ENCODE results near the gene IGF1R.

Gene IGF1R

DNA sequence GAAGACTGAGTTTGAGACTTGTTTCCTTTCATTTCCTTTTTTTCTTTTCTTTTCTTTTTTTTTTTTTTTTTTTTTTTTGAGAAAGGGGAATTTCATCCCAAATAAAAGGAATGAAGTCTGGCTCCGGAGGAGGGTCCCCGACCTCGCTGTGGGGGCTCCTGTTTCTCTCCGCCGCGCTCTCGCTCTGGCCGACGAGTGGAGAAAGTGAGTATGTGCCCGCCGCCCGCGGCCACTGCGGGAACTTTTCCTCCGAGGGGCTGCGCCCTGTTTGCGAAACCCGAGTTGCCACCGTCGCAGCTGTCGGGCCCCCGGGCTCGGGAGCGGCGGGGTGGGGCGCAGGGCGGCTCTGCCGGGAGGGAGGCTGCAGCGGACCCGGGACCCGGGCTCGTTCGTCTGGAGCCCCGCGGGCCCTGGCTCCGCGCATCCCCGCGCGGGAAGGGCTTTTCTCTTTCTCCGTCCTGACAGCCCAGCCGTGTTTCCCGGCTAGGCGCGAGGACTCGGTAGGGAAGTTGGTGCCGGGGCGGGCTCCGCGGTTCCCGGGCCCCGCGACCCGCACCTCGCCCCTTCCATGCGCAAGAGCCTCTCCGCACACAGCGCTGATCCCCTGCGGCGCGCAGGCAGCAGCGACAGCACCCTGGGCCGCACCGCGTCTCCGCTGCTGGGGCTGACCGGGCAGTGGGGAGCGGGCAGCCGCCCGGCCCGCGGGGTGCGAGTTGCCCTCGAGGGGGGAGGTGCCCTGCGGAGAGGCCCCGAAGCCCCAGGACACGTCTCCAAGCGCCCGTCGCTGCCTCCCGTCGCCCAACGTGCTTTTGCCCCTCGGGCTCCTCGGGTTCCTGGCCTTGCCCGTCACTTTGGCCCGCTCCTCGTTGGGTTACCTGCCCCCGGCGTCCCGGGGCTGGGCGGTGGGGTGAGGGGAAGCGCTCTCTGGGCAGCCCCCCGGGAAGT is 1.4 kb downstream of the IGF1R start:
- no peak for DNase-seq

DNA sequence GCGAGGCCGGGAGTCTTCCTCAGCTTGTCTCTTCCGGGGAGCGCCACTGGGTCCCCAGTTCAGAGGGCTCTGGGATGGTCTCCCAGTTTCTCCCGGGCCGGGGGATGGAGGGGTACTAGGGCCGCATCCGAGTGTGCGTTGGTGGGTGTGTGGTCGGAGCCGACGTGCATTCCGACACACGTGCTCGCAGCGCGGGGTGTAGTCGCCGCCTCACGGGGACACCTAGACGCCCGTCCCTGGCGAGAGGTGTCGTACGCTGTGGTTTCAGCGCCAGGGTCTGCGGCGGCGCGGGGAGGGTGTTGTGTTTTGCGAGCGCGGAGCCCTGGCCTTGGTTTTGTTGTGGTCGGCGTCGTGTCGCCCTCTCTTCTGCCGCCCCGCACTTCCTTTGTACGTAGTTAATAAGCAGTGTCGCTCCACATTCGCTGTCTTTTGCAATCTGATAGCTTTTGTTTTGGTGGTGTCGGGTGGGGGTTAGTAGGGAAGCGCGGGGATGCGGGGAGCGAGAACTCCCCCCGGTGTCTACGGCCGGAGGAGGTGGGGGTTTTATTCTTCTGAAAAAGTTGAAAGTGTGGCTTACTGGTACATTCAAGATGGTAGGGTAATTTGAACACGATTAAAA is 2.2 kb downstream of the IGF1R start:
- DNase-seq, result no peak

DNA sequence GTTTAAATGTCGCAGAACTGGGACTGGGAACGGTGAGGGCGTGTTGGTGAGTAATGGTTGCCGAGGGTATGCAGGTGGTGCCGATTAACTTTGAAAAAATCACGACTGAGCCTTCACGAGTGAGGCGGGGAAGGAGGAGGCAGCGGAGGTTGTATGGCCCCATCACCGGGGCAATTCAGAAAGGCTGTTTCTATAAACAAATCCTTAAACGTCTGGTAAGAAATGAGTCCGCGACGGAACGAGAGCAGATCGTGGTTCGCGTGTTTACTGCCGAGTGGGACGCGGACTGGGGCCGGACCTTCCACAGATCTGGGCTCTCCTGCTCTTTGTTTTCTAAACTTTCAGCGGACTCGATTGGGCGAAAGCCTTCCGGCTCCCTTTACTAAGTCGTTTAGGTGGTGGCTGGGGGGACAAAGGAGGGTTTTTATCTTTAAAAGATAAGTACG is 2.7 kb downstream of the IGF1R start:
- DNase-seq, result no peak

DNA sequence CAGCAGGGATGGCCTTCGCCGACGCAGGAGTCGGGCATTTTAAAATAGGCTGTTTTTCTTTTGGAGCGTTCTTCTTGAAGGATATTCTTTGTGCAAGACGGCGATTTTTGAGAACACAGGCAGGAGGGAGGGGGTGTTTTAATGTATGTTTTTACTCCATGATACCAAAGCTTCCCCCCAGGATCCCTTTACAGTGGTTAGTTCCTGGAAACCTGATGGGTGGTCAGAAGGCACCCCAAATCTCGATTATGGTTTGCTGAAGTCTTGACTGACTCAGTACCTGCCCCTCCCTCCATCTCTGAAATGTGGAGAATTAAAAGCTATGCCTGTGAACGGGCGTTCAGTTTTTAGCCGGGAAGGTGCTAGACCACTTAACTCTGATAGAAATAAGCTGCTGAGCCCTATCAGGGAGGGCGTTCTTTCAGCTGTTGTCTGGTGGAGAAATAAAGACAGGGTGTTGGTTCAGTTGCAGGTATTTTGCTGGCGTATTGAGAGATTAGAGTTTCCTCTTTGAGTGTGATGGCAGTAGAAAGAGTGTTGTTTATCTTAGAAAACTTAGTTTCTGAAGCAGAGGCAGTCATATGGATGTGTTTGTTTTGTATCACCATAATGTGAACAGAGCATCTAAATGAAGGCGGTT is 3.4 kb downstream of the IGF1R start:
- no peak for DNase-seq

DNA sequence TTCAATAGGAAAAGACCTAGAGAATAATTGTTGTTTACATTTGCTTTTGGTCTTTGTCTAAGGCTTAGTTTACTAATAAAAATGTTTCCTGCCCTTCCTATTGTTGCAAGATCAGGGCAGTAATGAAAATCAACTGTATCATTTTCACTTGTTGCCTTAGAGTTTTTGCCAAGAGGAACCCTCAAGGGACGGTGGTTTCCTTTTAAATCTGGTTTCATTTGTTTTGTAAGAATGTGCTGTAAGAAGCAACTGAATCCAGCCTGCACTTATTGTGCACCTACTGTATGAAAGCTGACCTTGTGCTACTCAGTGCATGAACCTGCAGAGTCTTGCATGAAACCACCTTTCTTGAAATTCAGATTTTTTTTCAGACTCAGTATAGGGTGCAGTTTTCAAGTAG is 5.3 kb downstream of the IGF1R start:
- DNase-seq, result no peak

DNA sequence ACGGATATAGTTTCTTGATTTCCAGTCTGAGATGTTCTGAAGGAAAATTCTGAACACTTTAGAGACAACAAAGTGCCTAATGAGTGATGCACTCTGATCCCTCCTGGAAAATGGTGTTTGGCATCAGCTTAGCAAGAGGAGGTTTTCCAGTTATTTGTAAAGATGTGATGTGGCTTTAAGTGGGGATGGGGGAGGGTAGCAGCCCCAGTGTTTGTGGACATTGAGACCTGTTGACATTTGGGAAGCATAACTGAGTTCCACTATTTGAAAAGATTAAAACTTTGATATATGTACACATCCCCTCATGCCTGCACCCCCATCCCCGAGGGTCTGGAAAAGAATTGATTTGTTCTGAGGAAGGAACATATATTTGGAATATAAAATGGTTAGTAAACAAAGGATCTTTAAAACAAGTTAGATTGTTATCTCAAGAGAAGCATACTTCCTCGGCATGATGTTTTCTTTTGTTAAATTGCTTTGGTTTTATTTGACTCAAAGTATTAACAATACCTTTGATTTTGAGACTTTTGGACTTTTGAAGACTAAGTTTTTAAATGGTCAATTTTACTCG is 6.5 kb downstream of the IGF1R start:
- no peak for DNase-seq

DNA sequence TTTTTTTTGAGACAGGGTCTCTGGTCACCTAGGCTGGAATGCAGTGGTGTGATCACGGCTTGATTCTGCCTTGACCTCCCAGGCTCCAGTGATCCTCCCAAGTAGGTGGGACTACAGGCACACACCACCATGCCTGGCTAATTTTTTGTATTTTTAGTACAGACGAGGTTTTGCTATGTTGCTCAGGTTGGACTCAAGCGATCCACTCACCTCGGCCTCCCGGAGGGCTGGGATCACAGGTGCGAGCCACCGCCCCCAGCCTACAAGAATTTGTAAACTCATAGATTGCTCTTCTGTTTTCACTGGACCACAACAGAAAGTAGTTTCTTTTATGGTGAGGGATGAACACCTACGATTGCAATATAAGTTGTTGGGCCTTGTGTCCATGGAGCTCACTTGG is 7.4 kb downstream of the IGF1R start:
- DNase-seq, result no peak

DNA sequence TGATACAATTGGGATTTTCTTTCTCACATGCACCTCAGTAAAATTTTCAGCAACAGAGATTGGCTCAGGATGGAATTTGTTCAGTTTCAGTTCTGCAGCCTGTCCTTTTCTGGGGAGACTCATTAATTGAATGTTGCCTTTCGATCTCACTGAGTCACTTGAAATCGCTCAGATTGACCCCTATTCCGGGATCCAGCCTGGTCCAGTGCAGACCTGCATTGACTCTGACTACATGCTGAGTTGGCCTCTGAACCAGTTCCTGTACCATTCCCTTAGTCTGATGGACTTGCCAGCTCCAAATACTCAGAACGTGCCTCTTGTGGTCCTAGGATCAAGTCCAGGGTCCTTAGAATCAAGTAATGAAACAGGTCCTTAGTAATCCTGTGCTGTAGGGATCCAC is 9.4 kb downstream of the IGF1R start:
- no peak for DNase-seq

DNA sequence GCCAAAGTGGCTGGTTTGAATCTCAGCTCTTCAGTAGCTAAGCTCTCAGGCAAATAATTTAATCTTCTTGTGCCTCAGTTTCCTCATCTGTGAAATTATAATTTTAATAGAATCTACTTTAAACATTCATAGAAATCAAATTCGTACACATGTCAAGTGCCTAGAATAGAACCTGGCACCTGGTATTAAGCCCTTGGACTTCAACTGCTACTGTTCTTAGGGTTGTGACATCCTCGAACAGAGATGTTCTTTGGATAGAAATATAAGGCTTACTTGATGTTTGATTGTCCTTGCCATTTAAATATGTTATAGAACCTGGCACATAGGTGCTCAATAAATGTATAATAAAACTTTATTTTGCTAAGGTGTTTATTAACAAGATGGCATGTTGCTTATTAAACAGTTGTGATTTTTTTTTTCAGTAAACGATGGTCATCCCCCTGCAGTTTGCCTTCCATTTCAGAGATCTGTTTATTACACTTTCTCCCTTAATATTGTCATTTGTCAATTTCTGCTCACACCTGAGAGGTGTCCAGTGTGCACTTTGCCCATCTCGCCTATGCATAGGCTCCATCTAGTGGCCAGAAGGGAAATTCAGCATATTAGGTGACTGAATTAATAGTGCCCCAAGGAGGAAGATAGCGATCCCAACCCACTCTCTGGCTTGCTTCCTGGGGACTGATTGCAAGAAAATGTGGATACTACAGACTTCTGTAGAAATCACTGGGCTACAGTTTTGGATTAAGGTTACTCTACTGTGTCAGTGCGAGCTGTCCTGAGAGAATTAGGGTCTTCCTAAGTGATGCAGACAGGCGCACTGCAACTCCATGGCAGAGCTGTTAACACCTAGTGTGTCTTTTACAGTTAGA is 10.7 kb downstream of the IGF1R start:
- DNase-seq, result no peak

DNA sequence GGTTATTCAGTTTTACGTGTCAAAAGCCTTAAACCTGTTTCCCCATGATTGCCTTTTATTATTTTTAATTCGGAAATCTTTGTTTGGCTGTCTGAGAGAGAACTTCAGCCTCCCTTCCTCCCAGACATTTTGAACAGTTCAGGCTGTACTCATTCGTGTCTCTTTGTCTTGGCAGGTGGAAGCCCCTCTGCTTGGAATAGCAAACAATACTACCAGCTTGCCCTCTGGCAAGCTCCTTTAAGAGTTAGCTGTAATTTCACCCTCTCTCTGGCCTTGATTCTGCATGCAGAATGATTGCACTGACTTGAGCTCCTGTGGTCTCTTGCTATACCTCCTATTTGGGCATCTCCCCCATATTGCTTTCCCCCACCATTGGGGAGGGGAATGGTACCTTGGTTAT is 11.7 kb downstream of the IGF1R start:
- DNase-seq, result no peak

DNA sequence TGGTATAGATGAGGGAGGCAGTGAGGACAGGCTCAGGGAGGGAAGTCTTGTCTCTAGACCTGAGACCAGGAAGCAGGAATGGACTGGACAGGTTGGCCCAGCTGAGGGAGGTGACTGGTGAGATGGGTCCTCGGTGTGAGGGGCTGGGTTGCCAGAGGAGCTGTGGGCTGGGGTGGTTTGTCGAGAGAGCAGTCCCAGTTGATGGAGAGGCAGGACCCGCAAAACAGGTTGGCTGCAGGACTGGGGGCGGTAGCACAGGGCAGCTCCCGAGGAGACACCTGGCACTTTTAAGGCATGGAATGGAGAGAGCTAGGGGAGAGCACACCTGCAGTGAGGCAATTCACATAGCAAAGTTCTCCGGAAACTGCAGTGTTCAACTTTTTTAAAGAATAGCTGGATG is 14.7 kb downstream of the IGF1R start:
- DNase-seq, result no peak

DNA sequence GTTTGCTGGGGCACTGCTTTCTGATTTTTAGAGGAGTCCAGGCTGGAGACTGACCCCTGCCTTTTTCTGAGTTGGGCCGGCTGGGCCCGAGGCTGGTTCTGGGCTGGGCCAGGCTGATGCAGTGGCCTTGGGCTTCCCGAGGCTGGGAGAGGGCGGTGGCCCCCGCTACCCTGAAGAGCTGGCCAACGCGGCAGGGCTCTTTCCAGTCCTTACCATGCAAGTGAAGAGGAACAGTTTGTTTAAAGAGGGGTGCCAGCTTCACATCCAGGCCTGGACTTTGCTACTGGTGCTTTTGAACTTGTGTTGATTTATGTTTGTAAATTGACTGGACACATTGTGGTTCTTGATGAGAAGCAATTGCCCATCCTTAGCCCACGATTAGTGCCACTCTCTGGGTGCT is 15.3 kb downstream of the IGF1R start:
- DNase-seq, result no peak

DNA sequence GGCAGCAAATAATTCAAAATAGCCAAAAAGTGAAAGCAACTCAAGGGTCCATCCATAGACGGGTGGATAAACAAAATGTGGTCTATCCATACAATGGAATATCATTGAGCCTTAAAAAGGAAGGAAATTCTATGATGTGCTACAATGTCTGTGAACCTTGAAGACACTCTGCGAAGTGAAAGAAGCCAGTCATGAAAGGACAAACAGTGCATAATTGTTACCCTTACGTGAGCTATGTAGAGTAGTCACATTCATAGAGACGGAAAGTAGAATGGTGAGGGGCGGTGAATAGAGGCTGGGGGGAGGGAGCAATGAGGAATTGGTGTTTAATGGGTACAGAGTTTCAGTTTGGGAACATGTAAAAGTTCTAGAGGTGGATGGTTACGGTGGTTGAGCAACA is 18.1 kb downstream of the IGF1R start:
- no peak for DNase-seq

DNA sequence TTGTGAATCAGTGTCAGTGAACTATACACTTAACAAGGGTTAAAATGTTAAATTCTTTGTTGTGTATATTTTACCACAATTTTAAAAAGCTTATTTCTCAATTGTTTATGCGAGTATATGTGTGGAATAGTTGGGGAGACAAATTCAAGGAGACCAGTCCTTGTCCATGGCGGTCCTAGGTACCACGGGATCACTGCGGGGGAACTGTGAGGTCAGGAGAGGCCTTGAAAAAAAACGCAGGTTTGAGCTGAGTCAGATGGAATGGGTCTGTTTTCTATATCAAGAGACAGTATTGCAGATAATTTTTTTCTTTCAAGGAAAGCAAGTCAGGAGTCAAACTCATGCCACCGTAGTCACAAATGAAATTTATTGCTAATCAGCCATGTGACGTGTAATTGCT is 18.5 kb downstream of the IGF1R start:
- DNase-seq, result no peak

DNA sequence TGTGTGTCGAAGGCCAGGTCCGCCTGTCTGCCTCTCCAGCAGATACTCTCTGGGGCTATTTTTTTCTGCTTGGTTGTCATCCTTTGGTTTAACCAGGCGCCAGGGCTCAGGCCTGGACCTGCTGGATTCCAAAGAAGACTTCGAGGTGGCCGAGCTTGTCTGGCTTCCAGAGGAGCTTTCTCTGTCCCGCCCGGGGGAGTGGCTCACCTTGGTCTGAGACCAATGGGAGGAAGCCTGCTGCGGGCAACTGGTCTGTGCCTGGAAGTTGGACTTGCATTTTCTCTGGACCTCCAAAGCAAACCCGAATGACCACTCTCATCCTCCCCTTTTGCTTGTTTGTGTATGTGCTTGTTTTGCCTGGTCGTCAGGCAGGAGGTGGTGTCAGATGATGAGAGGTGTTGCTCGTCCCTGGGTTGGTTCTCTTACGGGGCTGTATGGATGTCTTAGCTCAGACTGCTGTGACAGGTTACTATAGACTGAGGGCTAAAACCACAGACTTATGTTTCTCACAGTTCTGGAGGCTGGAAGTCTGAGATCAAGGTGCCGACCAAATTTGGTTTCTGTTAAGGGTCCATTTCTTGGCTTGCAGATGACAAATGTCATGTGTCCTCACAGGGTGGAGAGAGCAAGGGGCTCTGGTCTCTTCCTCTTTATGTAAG is 19.3 kb downstream of the IGF1R start:
- no peak for DNase-seq

DNA sequence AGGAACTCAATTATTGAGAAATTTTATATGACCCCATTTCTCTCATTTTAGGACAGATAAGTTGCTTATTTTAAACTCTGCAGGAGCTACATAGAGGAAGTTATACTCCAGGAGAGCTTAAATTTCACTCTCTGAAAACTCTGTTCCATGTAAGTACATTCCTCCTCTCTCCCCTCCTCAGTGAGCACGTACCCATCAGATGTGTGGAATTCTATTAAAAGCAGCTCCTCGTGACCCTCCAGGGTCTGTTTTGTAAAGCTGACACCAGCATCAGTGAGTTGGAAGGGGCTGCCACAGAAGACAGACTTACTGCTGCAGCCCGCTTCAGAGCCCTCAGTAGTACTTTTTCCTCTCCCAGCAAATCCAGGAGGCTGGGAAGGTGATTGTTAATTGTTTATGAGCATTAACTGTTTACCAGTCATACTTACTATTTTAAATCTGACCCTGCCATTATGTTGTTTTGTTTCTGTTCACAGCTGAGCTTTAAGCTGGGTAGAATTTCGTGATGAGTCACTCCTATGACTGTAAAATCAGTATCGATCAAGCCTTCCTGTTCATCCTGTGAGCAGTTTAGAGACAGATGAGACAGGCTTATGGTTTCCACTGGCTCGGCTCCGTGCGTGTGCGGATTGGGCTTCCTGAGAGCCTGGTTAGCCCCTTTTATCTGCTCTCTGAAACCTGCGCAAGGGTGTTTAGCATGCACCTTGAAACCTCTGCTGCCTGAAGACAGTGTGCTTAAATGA is 20.4 kb downstream of the IGF1R start:
- no peak for DNase-seq

DNA sequence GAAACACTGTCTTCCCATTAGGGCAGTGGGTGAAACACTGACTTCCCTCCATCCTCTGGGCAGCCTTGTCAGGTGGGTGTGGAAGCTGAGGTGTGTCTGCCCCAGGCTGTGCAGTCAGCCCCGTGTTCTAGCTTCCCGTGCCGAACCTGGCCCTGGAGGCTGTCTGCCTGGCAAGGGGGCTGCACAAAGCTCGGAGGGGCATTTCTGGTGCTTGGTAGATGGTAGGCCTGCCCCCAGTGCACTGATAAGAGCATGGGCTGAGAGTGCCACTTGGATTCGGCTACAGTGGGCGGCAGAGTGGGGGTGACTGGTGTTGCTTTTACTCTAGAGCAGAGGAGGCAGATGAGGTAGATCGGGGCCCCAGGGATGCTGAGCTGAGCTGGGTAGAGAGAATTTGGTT is 21.3 kb downstream of the IGF1R start:
- DNase-seq, result no peak

DNA sequence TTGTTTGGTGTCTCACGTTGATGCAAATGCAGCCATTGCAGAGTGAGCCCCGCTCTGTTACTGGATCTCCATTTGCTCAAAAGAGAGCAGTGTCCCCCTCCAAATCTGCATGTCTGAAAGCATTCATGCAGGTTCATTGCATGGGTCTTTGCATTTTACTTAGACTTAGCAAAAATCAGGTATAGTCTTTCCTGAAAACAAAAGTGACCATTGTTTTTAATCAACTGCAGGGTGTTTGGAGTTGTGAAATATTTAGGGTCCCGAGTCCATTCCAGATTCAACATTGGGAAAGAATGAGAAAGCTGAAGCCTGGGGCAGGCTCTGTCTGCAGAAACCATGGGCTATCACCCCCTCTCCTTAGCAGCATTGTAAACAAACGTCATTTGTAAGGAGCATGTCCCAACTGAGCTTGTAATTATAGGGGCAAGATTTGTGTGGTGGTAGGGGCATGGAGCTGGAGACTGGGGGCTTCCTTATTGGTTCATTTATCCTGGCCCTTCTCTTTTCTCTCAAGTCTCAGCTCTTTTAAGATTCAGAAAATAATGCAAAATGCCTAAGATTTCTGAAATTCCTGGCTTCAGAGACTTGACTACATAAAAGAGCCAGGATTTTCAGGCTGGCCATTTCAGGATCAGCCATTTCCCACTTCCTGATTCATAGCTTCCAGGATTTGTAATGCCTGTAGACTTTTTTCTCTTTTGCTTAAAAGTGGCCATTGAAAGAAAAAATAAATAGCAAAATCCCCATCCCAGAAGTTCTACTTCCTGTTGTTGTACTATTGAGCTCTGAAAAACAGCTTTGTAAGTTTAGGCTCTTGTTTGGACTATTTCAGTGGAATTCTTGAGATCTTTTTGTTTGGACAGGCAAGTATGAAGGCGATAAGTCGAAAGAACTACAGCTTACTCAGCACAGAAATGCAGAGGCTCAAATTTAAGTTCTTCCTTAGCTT is 23.0 kb downstream of the IGF1R start:
- DNase-seq, result no peak

DNA sequence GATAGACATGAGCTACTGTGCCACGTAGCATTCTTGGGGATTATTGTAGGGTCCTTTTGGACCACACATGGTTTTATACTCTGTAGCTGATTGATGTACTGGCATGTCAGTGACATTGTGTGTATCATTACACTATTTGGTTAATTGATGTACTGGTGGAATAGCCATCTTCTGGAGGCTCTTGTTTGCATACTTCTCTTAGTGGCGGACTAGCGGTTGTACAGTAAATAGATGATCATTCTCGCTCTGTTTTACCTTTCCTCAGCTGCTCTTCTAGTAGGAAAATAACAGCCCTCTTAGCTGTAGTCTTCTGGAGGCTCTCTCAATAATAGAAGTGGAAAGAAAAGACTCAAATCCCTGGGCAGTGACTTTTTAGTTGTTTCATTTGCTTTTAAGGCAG is 24.8 kb downstream of the IGF1R start:
- DNase-seq, result no peak

DNA sequence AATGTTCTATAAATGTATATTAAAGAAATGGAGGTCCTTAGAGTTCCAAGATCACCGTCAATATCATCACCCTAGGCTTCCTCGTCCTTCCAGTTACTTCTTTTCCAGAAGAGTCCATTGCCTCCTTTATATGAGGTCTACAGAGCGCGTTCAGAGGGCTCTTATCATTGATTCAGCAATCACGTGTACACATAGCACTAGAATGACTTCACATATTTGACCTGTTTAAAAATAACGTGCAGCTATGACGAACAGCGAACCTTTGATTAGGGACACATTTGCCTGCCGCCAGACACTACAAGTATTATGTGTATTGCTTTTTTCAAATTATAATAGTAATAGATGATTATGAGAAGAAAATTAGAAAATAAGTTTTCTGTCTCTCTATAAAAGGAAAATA is 26.0 kb downstream of the IGF1R start:
- no peak for DNase-seq

Measured in NCI-H1436 (cell line).